ENCODE results near the gene GPATCH8.

GRCh38 chr17:44414394-44415155 is 88.6 kb downstream of the GPATCH8 start:
- TF ChIP-seq EZH2 (IDR thresholded peaks at IDR 0.05; ENCODE audit: borderline replicate concordance, low read depth, low read length, poor library complexity, severe bottlenecking) = no peak
- no peak for TF ChIP-seq CTCF (conservative IDR thresholded peaks at IDR 0.05; ENCODE audit: low read depth, low read length)
